Amniotic stem cell (primary cell): Measurements from ENCODE around the gene EIF4E2.
"Not testable (repeated sequence)": the region's sequence is repeated elsewhere in the genome, so short reads cannot be mapped to it uniquely, and the experiment has no call there.

Source experiments
- DNase-seq: peaks from one replicate; lab custom pipeline; 2025; lab: John Stamatoyannopoulos, UW

The EIF4E2 gene

GRCh38 chr2:232521959-232522622 is 28.4 kb upstream of the EIF4E2 start:
- no peak for DNase-seq

GRCh38 chr2:232522623-232523401 is 27.7 kb upstream of the EIF4E2 start:
- no peak for DNase-seq

- DNase-seq, result no peak
Observed at GRCh38 chr2:232523402-232523681, 27.1 kb upstream of the EIF4E2 start.

GRCh38 chr2:232523682-232524597 is 26.5 kb upstream of the EIF4E2 start:
- no peak for DNase-seq

- no peak for DNase-seq
Observed at GRCh38 chr2:232524771-232525170, 25.7 kb upstream of the EIF4E2 start.

- no peak for DNase-seq
Observed at GRCh38 chr2:232525199-232525598, 25.3 kb upstream of the EIF4E2 start.

- no peak for DNase-seq
Observed at GRCh38 chr2:232525791-232526371, 24.6 kb upstream of the EIF4E2 start, which contains the start of gene CHRND. Gene CHRND (plus strand): TSS chr2:232526160. CDS start chr2:232526216, 56 bp downstream.

- no peak for DNase-seq
Observed at GRCh38 chr2:232526372-232526941, 24.0 kb upstream of the EIF4E2 start.

GRCh38 chr2:232527905-232528470 is 22.5 kb upstream of the EIF4E2 start:
- no peak for DNase-seq

GRCh38 chr2:232528746-232529460 is 21.6 kb upstream of the EIF4E2 start:
- DNase-seq, result no peak

- DNase-seq, result no peak
Observed at GRCh38 chr2:232529806-232530547, 20.5 kb upstream of the EIF4E2 start.

- DNase-seq, result no peak
Observed at GRCh38 chr2:232530626-232531260, 19.7 kb upstream of the EIF4E2 start.

GRCh38 chr2:232532419-232532818 is 18.1 kb upstream of the EIF4E2 start:
- no peak for DNase-seq

GRCh38 chr2:232532821-232533220 is 17.7 kb upstream of the EIF4E2 start:
- not testable (repeated sequence) for DNase-seq

- no peak for DNase-seq
Observed at GRCh38 chr2:232533944-232534710, 16.4 kb upstream of the EIF4E2 start.

GRCh38 chr2:232534940-232535651 is 15.4 kb upstream of the EIF4E2 start:
- no peak for DNase-seq

- DNase-seq, result no peak
Observed at GRCh38 chr2:232535761-232536530, 14.5 kb upstream of the EIF4E2 start.
